Tibial nerve (tissue), 3 donors: Measurements from ENCODE around the gene BMP8A.

Experiments
- CTCF ChIP-seq, 5 experiments: fragments of 200-600 bp in 3 of 5; fragments of 450-650 bp in 2 of 5; sonication (generic) in 3 of 5; IDR thresholded peaks; one replicate each; pipeline ENCODE4 v1.5.1; 2016 to 2019; ENCODE audit warnings: antibody characterized with exemption in 5 of 5, mild to moderate bottlenecking in 3 of 5, moderate library complexity in 2 of 5
- POLR2A ChIP-seq, 2 donors: fragments of 450-650 bp; IDR thresholded peaks; one replicate each; pipeline ENCODE4 v1.6.1; 2017; ENCODE audit warnings: antibody characterized with exemption in 2 of 2, mild to moderate bottlenecking in 2 of 2, moderate library complexity in 2 of 2

- no peak for TF ChIP-seq CTCF (IDR thresholded peaks at IDR 0.05)
- TF ChIP-seq POLR2A (IDR thresholded peaks at IDR 0.05), result no peak
Observed at GRCh38 chr1:39542924-39543323, 51.5 kb downstream of the BMP8A start.
